Activated naive CD4-positive, alpha-beta T cell treated with Interleukin-2 at 50 U/mL for 16 hours (primary cell): ENCODE data around the gene RAF1.
"Not testable (repeated sequence)": the region's sequence is repeated elsewhere in the genome, so short reads cannot be mapped to it uniquely, and the experiment has no call there.

Experiments used
- DNase-seq: peaks from one replicate; pipeline ENCODE4 v3.0.0-alpha.2; 2020

RAF1 gene

DNA sequence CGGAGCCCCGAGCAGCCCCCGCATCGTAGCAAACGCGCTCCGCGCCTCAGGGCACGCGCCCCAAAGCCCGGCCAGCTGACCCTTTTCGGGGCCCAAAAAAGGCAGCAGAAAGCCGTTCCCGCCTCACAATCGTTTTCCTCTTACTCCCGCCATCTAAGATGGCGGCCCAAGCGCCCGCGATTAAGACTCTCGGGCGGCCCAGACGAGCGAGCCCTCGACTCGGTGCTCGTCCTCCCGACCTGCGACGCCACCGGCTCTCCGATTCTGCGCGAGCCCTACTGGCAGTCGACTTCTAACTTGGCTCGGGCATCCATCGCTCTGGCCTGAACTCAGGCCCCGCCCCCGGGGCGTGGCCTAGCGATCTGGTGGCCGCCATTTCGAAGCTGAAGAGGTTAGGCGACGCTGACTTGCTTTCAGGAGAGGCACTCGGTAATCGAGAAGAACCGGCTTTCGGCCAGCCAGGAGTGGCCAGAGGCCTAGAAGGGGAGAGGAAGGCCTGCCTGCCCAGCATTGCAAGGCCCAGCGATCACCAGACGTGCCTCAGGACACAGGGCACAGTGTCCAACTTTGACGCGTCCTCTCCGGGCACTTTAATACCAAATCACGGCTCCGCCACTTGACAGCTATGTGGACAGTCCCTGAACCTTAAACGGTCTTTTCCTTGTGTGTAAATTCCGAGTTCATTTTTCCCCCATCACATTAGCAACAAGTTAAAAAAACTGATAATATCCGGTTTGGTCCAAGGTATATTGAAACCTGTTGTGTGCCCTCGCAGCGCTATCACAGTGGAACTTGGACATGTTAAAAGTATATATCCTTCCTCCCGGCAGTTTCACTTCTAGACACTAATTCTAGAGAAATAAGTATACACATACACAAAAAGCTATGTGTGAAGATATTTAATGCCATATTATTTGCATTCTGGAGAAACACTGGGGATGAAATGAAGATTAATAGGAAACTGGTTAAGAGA, at the start of gene RAF1:
TSS of gene RAF1 (minus strand) at position 182 of the 973 bp plus-strand sequence. CDS start 45,396 bp downstream, outside the sequence.
- DNase-seq, result peak; percentile 97

DNA sequence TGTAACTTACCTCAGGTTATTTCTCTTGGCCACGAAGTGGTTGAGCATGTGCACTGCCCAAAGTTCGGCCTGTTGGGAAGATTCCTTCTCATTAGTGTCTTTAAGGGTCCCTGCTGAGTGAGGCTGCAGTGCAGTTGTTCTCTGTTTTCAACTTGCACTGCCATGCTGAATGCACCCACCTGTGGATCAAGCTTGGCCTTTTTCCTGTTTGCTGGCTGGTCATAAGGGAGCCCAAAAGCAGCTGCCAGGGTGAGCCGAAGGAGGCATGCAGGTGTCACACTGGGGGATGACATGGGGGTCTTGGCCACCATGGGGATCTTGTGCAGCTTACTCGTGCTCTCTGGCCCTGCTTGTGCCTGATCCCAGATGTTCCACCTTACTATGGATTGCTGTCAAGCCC, 46.1 kb upstream of the RAF1 start:
- no peak for DNase-seq

DNA sequence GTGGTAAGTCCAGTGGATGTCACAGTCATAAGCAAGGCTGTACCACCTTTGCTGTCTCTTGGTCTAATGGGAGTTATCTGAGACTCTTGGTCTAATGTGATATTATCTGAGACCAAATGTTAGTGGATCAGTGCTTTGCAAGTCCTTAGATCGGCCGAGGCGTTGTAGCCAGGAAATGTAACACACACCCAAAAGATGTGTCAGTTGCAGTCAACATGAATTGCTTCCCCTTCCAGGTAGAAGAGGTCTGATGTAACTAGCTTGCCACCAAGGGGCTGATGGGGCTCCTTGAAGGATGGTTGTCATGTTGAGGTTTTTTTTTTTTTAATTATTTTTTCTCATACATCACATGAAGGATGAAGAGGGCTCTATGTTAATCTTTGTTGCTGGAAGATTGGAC, 45.4 kb upstream of the RAF1 start:
- no peak for DNase-seq

DNA sequence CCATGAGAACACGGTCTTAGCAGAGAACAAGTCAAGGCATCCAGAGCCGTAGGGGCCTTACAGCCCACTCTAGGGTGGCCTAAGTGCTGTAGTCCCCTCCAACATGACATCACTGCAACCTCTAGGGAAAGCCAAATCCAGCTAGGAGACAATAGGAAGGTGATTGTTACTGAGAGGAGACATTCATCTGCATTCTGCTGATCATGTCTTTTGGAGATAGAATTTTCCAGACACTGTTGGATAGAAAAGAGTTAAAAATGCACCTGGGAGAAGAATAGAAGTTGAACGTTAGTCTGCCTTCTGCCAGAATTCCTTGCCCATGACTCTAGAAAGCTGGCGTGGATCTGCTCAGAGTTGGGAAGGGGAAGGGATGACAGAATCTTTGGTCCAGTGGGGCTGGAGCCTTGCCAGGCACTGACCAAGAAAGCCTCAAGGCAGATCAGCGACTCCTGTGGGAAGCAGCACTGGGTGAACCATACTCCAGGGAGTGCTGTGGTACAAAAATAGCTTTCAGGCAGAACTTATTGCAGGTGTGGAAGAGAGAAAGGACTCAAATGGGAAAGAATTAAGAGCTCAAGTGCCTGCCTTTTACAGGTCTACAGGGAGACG, 44.8 kb upstream of the RAF1 start:
- DNase-seq, result no peak

DNA sequence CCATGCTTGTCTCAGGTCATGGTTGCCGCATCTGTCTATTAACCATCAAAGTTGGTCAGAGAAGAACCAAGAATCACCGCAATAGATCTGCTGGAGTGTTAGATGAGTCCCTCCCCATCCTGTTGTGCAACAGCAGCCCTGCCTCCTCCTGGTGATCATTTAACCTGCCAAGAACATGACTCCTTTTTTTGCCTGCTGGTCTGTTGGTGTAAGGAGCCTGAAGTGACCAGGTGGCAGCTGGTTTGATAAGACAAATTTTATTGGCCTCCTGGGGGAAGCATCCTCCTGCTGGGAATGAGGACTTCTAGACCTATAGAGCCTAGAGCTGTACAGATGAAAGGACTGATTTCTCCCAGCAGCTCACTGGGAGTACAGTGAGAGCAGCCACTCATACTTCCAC, 43.5 kb upstream of the RAF1 start:
- no peak for DNase-seq

DNA sequence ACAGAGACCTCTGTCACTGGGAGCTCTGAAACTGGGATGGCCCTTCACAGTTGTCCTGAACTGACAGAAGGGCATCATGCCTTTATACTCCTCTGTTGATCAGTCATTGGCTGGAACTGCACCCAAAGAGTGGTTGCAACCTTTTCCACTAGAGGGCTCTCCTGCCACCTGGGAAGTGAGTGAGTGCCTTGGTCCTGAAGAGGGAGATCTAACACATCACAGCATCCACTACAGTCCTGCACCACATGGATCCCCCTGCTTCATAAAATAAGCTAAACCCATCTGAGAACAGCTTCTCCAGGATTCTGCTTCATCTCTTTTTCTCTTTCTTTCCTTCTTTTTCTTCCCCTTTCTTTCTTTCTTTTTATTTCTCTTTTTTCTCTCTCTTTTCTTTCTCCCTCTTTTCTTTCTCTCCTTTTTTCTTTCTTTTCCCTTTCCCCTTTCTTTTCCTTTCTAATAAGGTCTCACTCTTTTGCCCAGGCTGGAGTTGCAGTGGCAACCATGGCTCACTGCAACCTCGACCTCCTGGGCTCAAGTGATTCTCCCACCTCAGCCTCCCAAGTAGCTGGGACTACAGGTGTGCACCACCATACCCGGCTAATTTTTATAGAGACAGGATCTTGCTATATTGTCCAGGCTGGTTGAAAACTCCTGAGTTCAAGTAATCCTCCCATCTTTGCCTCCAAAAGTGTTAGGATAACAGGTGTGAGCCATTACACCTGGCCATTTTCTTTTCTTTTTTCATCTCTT, 42.8 kb upstream of the RAF1 start:
- DNase-seq, result peak; percentile 56

DNA sequence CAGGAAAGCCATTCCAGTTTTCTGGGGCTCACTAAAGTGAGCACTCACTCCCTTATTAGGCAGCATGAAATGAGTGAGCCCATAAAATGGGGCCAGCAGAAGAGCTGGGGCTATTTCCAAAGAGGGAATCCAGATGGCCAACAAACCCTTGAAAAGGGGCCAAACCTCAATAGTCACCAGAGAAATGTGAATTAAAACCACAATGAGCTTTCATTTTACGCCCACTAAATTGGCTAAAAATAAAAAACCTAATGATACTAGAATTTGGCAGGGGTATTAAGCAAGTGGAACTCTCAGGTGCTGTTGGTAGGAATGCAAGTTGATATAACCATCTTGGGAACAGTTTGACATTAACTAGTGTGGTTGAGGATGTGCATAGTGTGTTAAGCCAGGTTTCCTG, 42.1 kb upstream of the RAF1 start:
- DNase-seq, result no peak

GRCh38 chr3:12705374-12705926, 41.5 kb upstream of the RAF1 start:
- no peak for DNase-seq

- no peak for DNase-seq
Observed at GRCh38 chr3:12702501-12702900, 38.6 kb upstream of the RAF1 start.

DNA sequence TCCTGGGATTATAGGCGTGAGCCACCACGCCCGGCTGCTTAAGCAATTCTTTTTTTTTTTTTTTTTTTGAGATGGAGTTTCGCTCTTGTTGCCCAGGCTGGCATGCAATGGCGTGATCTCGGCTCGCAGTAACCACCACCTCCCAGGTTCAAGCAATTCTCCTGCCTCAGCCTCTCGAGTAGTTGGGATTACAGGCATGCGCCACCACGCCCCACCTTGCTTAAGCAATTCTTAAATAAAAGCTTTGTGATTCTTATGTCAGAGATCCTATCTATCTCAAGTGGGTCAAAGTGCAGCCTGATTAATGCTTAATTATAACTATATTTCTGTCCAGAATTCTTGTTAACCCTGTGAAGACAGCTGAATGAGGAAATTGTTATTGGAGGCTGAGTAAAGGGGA, 37.7 kb upstream of the RAF1 start:
- not testable (repeated sequence) for DNase-seq

GRCh38 chr3:12700800-12701199, 36.9 kb upstream of the RAF1 start:
- no peak for DNase-seq

DNA sequence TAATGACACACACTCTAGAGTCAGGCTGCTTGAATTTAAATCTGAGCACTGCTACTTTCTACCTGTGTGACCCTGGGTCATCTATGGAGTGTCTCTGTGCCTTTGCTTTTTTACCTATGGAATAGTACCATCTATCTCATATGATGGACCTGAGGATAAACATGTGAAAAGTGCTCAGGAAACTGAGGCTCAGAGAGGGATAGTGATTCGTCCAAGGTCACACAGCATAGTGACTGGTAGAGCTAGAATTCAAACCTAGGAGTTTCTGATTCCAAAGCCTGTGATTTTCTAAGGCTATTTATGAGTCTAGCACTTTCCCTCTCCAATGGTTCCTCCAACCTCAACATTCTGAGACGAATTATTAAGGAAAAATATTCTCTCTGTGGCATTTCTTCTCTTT, 32.0 kb upstream of the RAF1 start:
- no peak for DNase-seq

GRCh38 chr3:12695112-12695511, 31.2 kb upstream of the RAF1 start:
- DNase-seq, result no peak

GRCh38 chr3:12692444-12692843, 28.5 kb upstream of the RAF1 start:
- no peak for DNase-seq

- DNase-seq, result no peak
Observed at GRCh38 chr3:12689997-12690711, 26.2 kb upstream of the RAF1 start.

DNA sequence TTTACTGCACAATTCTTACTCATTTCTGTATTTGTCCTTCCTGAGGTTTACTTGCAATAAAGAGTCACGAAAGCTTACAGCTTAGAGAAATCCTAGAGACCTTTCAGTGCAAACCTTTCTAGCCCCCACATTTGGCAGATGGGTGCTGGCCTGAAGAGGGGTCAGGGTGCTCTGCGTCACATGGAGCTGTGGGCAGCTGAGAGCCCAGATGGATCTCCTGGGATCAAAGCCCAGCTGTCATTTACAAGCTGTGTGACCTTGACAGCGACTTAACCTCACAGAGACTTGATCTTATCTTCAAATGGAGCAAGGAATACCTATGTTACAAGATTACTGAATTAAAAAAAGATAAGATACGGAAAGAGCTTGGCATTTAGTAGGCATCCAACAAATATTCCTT, 24.0 kb upstream of the RAF1 start:
- no peak for DNase-seq

- DNase-seq, result no peak
Observed at GRCh38 chr3:12686096-12686495, 22.2 kb upstream of the RAF1 start.

DNA sequence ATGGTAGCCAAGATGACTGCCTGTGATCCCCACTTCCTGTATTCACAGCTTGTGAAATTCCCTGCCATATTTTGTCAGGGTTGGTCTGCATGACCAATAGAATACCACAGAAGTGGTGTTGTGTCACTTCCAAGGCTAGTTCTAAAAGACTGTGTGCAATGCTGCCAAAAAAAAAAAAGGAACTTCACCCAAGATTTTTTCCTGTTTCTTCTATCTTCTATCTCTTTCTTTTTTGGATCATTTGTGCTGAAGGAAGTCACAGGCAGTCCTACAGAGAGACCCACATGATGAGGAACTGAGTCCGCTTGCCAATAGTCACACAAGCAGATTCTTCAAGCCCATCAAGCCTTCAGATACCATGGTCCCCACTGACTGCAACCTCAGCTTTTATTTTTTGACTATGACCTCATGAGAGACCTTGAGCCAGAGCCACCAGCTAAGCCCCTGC, 18.1 kb upstream of the RAF1 start:
- no peak for DNase-seq

- no peak for DNase-seq
Observed at GRCh38 chr3:12681089-12681942, 17.4 kb upstream of the RAF1 start.

DNA sequence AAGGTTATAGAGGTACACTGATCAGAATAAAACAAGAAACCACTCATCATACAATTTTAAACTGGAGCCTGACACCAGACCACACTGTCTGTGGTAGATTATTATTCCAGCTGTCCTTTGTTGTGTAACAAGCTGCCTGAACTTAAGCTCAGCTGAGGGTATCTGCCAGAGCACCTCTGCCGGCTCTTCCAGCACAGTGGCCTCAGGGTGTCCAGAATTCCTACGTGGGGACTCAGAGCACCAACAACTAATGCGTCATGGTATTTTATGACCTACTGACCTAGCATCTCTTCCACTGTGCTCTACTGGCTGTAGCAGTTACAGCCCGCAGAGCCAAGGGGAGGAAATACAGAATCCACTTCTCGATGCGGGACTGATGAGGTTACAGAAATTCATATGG, 15.6 kb upstream of the RAF1 start:
- no peak for DNase-seq

DNA sequence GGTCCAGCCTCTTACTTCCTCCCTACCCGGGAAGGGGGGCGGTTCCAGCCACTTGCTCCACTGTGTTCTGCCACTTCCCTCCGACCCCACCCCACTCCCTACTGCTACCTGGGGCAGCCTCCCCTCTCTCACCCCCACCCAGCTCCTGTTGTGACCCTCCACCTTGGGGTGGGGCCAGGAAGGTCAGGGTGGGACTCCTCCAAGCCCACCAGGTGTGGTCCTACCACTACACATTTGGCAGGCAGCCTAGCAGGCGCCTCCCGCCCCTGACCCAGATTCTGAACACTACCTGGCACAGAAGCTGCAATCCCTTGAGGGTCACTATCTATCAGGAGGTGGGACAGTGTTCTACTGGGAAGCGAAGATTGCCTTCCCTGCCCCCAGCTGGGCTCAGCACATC, 13.7 kb upstream of the RAF1 start:
- DNase-seq, result no peak
